GM19043 (cell line): ENCODE measurements around the gene DNAJA3.

Source experiments
- ATAC-seq: cut with Tn5 transposase; IDR thresholded peaks from one replicate; pipeline ENCODE4 v1.9.1; 2021; ENCODE audit warnings: low read depth; ENCODE audit not compliant: unreplicated experiment

Gene DNAJA3

GRCh38 chr16:4428500-4428899 is 2.8 kb downstream of the DNAJA3 start:
- ATAC-seq, result no peak

- no peak for ATAC-seq
Measured at GRCh38 chr16:4431023-4431422, 5.4 kb downstream of the DNAJA3 start.

- no peak for ATAC-seq
Measured at GRCh38 chr16:4433228-4433627, 7.6 kb downstream of the DNAJA3 start.

- ATAC-seq, result no peak
Measured at GRCh38 chr16:4433914-4434787, 8.5 kb downstream of the DNAJA3 start.

GRCh38 chr16:4435337-4436067 is 9.8 kb downstream of the DNAJA3 start:
- no peak for ATAC-seq

GRCh38 chr16:4437366-4437765 is 11.7 kb downstream of the DNAJA3 start:
- ATAC-seq, result no peak

- ATAC-seq, result no peak
Measured at GRCh38 chr16:4442371-4442770, 16.7 kb downstream of the DNAJA3 start.

GRCh38 chr16:4443271-4443670 is 17.6 kb downstream of the DNAJA3 start:
- ATAC-seq, result no peak

- no peak for ATAC-seq
Measured at GRCh38 chr16:4443986-4444385, 18.3 kb downstream of the DNAJA3 start.

GRCh38 chr16:4450430-4450829 is 24.8 kb downstream of the DNAJA3 start:
- ATAC-seq, result no peak

- ATAC-seq, result no peak
Measured at GRCh38 chr16:4450931-4451519, 25.4 kb downstream of the DNAJA3 start.

GRCh38 chr16:4452674-4453073 is 27.0 kb downstream of the DNAJA3 start:
- ATAC-seq, result no peak

- ATAC-seq, result no peak
Measured at GRCh38 chr16:4454623-4455022, 29.0 kb downstream of the DNAJA3 start.

GRCh38 chr16:4455081-4455480 is 29.4 kb downstream of the DNAJA3 start:
- ATAC-seq, result no peak

- ATAC-seq, result no peak
Measured at GRCh38 chr16:4455951-4456350, 30.3 kb downstream of the DNAJA3 start.

- ATAC-seq, result no peak
Measured at GRCh38 chr16:4460936-4461249, 35.2 kb downstream of the DNAJA3 start.

GRCh38 chr16:4461250-4462085 is 35.8 kb downstream of the DNAJA3 start:
- ATAC-seq, result no peak

- no peak for ATAC-seq
Measured at GRCh38 chr16:4463522-4464163, 38.0 kb downstream of the DNAJA3 start.

GRCh38 chr16:4465977-4466779 is 40.5 kb downstream of the DNAJA3 start:
- no peak for ATAC-seq
